Heart right ventricle (tissue), 16 donors: ENCODE measurements around the gene MCL1. TPM values are rescaled to one million over a fixed set of nuclear protein-coding genes. Genes with fewer than 3 reads are reported as not detected.
"Not testable (repeated sequence)": the region's sequence is repeated elsewhere in the genome, so short reads cannot be mapped to it uniquely, and the experiment has no call there.

Source experiments
- ATAC-seq, 8 donors: fragments of 200-7000 bp; cut with Tn5 transposase; one replicate each; pipeline ENCODE4 v1.9.1; 2020; ENCODE audit warnings: mild to moderate bottlenecking in 8 of 8, moderate library complexity in 8 of 8, moderate number of reproducible peaks in 1 of 8
- DNase-seq, 2 donors: peaks; one replicate each; pipeline ENCODE4 v3.0.0-alpha.2; 2020
- H3K27ac ChIP-seq, 10 donors: fragments of 200-600 bp; sonication (generic) in 2 of 10; one replicate each; pipeline versions ENCODE4 v1.5.0 to v1.8.0; 2020 to 2022; ENCODE audit warnings: mild to moderate bottlenecking in 3 of 10
- H3K27me3 ChIP-seq, 7 donors: fragments of 200-600 bp; one replicate each; pipeline ENCODE4 v1.8.0; 2021 to 2022; ENCODE audit warnings: mild to moderate bottlenecking in 2 of 7
- H3K36me3 ChIP-seq, 9 donors: fragments of 200-600 bp; sonication (generic) in 1 of 9; one replicate each; pipeline versions ENCODE4 v1.5.0 to v1.8.0; 2020 to 2022; ENCODE audit warnings: mild to moderate bottlenecking in 2 of 9
- H3K4me1 ChIP-seq, 9 donors: fragments of 200-600 bp; sonication (generic) in 1 of 9; one replicate each; pipeline versions ENCODE4 v1.5.0 to v1.8.0; 2020 to 2022; ENCODE audit warnings: mild to moderate bottlenecking in 4 of 9
- H3K4me3 ChIP-seq, 10 donors: fragments of 200-600 bp; sonication (generic) in 2 of 10; one replicate each; pipeline versions ENCODE4 v1.5.0 to v1.8.0; 2020 to 2022; ENCODE audit warnings: mild to moderate bottlenecking in 7 of 10, moderate library complexity in 2 of 10
- H3K9me3 ChIP-seq, 11 donors: fragments of 200-600 bp in 10 of 11; sonication (generic) in 2 of 11; one replicate each; pipeline versions ENCODE4 v1.5.0 to v1.8.0; 2013 to 2022; ENCODE audit warnings: mild to moderate bottlenecking in 2 of 11, control low read depth in 1 of 11, moderate library complexity in 1 of 11
- WGBS, 2 donors: extraction: QIAGEN DNeasy Blood & Tissue Kit; methylation state at CpG; one replicate each; pipeline ENCODE4 v1.1.7; 2013; ENCODE audit warnings: inconsistent platforms in 1 of 2; 5-methylcytosine and 5-hydroxymethylcytosine counted together
- intact Hi-C, 10 donors: fragments of 100-400 bp; cut with DNase I; formaldehyde crosslinking; loops; one replicate each; pipeline versions ENCODE4 v1.11.1 to v1.14.2; 2022
- polyA plus RNA-seq, 2 donors: library from polyadenylated mRNA; stranded (reverse); fragments of 200-250 nt; gene quantifications; one replicate each; pipeline ENCODE4 v1.2.3, GENCODE V29; 2013
- total RNA-seq, 10 donors: library from RNA; stranded (reverse); fragmentation: NEBNext Ultra II Directional in 3 of 10; extraction: Animal tissue kit (Norgen Biotek cat#: 25700) in 3 of 10; gene quantifications; one replicate each; pipeline versions ENCODE4 v1.2.1 to v1.2.4, GENCODE V29; 2021 to 2023
- TF ChIP-seq, protein P1 (sequence below), 9 donors: fragments of 200-600 bp; sonication (generic) in 2 of 9; IDR thresholded peaks; one replicate each; pipeline versions ENCODE4 v1.5.0 to v1.8.0; 2021 to 2022; ENCODE audit warnings: antibody characterized with exemption in 9 of 9, mild to moderate bottlenecking in 5 of 9, moderate library complexity in 1 of 9
- donor health status: Arrhythmogenic right ventricular cardiomyopathy.
- donor health status: ischemic (EF 13 %, LVEDD 7.1; RV severe dilation, severe dysfunction).
- donor health status: healthy with polysubstance abuse.
- donor health status: DM: no; HTN: yes; CAD: no.
- donor health status: DM: no; HTN: no; CAD: no.
- donor health status: ischemic (EF 25% LVEDD 6.9; RV normal size, moderate dysfunction).
- donor health status: ischemic (EF 25% LVEDD 5.7; RV mildly dilated, moderate dysfunction).
- donor health status: healthy.
- donor health status: DM: yes; HTN: yes; CAD: no.
- donor health status: Ischemic cardiomyopathy.
- donor health status: ischemic (EF 35%, LVEDD 5.7; RV mildly dilated, moderate dysfunction).
- donor health status: nonischemic (EF 11% LVEDD 7.7; RV severe dilation, severe dysfunction).
- donor health status: DM: yes; HTN: yes; CAD: no.
- donor health status: PGD.
- donor health status: ischemic (EF 29% LVEDD 5.4; RV normal size, mild dysfunction).
- donor health status: nonischemic (EF 23%, LVEDD 6.1; RV moderate dilation, normal function).

Gene MCL1
- total and polyA plus RNA-seq, 12 donors = 54.3 to 155 (median 115) TPM

- H3K27me3 ChIP-seq = no peaks in the 10 kb centered on the region
- H3K27ac ChIP-seq = peak overlapping the region; percentile 78 to 100 (median 99)
- DNase-seq (peak in 1 of 2 donors; percentile 74), ATAC-seq (peak; percentile 41 to 92 (median 62))
- intact Hi-C loops = loop anchor here in 4 of 10 donors (1.0 to 10.0 kb wide), 5 partner anchors 9 to 247 kb away; partner anchors contain the start of genes CTSK (in 1 of the 4) and GOLPH3L (in 1 of the 4)
- peak overlapping the region in 9 of 10 donors; percentile 12 to 47 (median 34) for H3K4me3 ChIP-seq
- WGBS, 2 donors = 1 to 4% methylated on average over 10 of the region's 10 CpGs
- TF ChIP-seq, protein P1, sequence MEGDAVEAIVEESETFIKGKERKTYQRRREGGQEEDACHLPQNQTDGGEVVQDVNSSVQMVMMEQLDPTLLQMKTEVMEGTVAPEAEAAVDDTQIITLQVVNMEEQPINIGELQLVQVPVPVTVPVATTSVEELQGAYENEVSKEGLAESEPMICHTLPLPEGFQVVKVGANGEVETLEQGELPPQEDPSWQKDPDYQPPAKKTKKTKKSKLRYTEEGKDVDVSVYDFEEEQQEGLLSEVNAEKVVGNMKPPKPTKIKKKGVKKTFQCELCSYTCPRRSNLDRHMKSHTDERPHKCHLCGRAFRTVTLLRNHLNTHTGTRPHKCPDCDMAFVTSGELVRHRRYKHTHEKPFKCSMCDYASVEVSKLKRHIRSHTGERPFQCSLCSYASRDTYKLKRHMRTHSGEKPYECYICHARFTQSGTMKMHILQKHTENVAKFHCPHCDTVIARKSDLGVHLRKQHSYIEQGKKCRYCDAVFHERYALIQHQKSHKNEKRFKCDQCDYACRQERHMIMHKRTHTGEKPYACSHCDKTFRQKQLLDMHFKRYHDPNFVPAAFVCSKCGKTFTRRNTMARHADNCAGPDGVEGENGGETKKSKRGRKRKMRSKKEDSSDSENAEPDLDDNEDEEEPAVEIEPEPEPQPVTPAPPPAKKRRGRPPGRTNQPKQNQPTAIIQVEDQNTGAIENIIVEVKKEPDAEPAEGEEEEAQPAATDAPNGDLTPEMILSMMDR (IDR thresholded peaks at IDR 0.05) = peak in 1 of 9 donors; percentile 19
- H3K4me1 ChIP-seq = peaks cover 48 to 100% (median 99%) of the 10 kb centered on the region in 9 donors
- H3K36me3 ChIP-seq = peaks cover 0 to 37% (median 13%) of the 10 kb centered on the region in 9 donors
- H3K9me3 ChIP-seq = no peaks in the 10 kb centered on the region
Observed at GRCh38 chr1:150567717-150568593, 11.5 kb downstream of the MCL1 start.

GRCh38 chr1:150567341-150567716, 12.1 kb downstream of the MCL1 start:
- WGBS, 2 donors = 23% methylated on average over 3 of the region's 3 CpGs
- Histone ChIP-seq H3K27me3 (no peaks in the 10 kb centered on the region), H3K9me3 (no peaks in the 10 kb centered on the region), H3K4me3 (peak overlapping the region in 9 of 10 donors; percentile 12 to 47 (median 34)), H3K36me3 (peaks cover 0 to 31% (median 7%) of the 10 kb centered on the region in 9 donors), H3K4me1 (peaks cover 49 to 100% (median 99%) of the 10 kb centered on the region in 9 donors), H3K27ac (peak overlapping the region; percentile 78 to 100 (median 99))
- intact Hi-C loops = loop anchor here in 3 of 10 donors (1.0 to 10.0 kb wide), 4 partner anchors 10 to 247 kb away; partner anchors contain the start of genes CTSK (in 1 of the 3) and GOLPH3L (in 1 of the 3)
- DNase-seq = no peak
- ATAC-seq = peak in 4 of 8 donors; percentile 0 to 12 (median 2)
- TF ChIP-seq, protein P1 (IDR thresholded peaks at IDR 0.05) = peak in 1 of 9 donors; percentile 8

- ATAC-seq = no peak
- TF ChIP-seq, protein P1 (IDR thresholded peaks at IDR 0.05) = no peak
- no peaks in the 10 kb centered on the region for H3K27me3 ChIP-seq
- DNase-seq = no peak
- H3K9me3 ChIP-seq = no peaks in the 10 kb centered on the region
- peak overlapping the region; percentile 78 to 100 (median 99) for H3K27ac ChIP-seq
- H3K36me3 ChIP-seq = peaks cover 0 to 25% (median 2%) of the 10 kb centered on the region in 9 donors
- H3K4me3 ChIP-seq = peak overlapping the region in 7 of 10 donors; percentile 19 to 47 (median 34)
- intact Hi-C loops = loop anchor here in 3 of 10 donors (1.0 to 10.0 kb wide), 4 partner anchors 11 to 248 kb away; partner anchors contain the start of genes CTSK (in 1 of the 3) and GOLPH3L (in 1 of the 3)
- H3K4me1 ChIP-seq = peaks cover 52 to 100% (median 96%) of the 10 kb centered on the region in 9 donors
- WGBS, 2 donors = 73 to 82% methylated on average over 12 of the region's 12 CpGs
Observed at GRCh38 chr1:150566589-150567340, 12.6 kb downstream of the MCL1 start.

DNA sequence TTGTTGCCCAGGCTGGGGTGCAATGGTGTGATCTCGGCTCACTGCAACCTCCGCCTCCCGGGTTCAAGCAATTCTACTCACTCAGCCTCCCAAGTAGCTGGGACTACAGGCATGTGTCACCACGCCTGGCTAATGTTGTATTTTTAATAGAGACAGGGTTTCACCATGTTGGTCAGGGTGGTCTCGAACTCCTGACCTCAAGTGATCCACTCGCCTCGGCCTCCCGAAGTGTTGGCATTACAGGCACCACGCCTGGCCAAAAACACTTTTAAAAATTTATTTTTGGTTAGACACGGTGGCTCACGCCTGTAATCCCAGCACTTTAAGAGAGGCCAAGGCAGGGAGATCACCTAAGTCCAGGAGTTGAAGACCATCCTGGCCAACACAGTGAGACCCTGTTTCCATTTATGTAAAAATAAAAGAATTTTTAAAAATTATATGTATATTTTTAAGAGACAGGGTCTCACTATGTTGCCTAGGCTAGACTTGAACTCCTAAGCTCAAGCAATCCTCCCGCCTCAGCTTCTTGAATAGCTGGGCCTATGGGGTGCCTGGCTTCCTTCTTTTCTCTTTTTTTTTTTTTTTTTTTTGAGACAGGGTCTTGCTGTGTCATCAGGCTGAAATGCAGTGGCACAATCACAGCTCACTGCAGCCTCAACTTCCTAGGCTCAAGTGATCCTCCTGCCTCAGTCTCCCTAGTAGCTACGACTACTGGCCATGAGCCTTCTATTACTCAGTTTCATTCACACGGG, 14.0 kb downstream of the MCL1 start:
- not testable (repeated sequence) for DNase-seq, ATAC-seq, H3K9me3 ChIP-seq, H3K27me3 ChIP-seq, H3K4me3 ChIP-seq
- peaks cover 0 to 12% (median 0%) of the 10 kb centered on the region in 9 donors for H3K36me3 ChIP-seq
- intact Hi-C loops = loop anchor here in 3 of 10 donors (10.0 kb wide), 3 partner anchors 129 to 249 kb away; partner anchors contain the start of genes CTSK (in 1 of the 3) and GOLPH3L (in 1 of the 3)
- peaks cover 55 to 95% (median 88%) of the 10 kb centered on the region in 9 donors for H3K4me1 ChIP-seq
- WGBS, 2 donors = 73 to 80% methylated on average over 14 of the region's 14 CpGs
- peak overlapping the region; percentile 91 to 100 (median 100) for H3K27ac ChIP-seq
